Measurements from ENCODE around the gene HOXD11.

The HOXD11 gene

GRCh38 chr2:176137906-176138305, 30.8 kb downstream of the HOXD11 start:
- in situ Hi-C loops (cut with HindIII; ENCODE audit: low pct_ligation_motif_present, low pct_unique_long_range_greater_than_20kb, low sequenced_read_pairs): loop anchor here (25.0 kb wide), 2 partner anchors 299 to 524 kb away; no protein-coding TSS in a partner anchor
- no peak for DNase-seq

GRCh38 chr2:176138526-176138922, 31.4 kb downstream of the HOXD11 start:
- DNase-seq: no peak
- in situ Hi-C loops (cut with HindIII; ENCODE audit: low pct_ligation_motif_present, low pct_unique_long_range_greater_than_20kb, low sequenced_read_pairs): loop anchor here (25.0 kb wide), 2 partner anchors 299 to 524 kb away; no protein-coding TSS in a partner anchor

GRCh38 chr2:176138923-176139660, 32.0 kb downstream of the HOXD11 start:
- in situ Hi-C loops (cut with HindIII; ENCODE audit: low pct_ligation_motif_present, low pct_unique_long_range_greater_than_20kb, low sequenced_read_pairs): loop anchor here (25.0 kb wide), 2 partner anchors 298 to 523 kb away; no protein-coding TSS in a partner anchor
- DNase-seq: no peak

GRCh38 chr2:176139661-176140512, 32.8 kb downstream of the HOXD11 start:
- in situ Hi-C loops (cut with HindIII; ENCODE audit: low pct_ligation_motif_present, low pct_unique_long_range_greater_than_20kb, low sequenced_read_pairs): loop anchor here (25.0 kb wide), 2 partner anchors 297 to 522 kb away; no protein-coding TSS in a partner anchor
- DNase-seq: no peak

GRCh38 chr2:176140513-176141317, 33.6 kb downstream of the HOXD11 start:
- peak; percentile 86 for DNase-seq
- in situ Hi-C loops (cut with HindIII; ENCODE audit: low pct_ligation_motif_present, low pct_unique_long_range_greater_than_20kb, low sequenced_read_pairs): loop anchor here (25.0 kb wide), 2 partner anchors 297 to 522 kb away; no protein-coding TSS in a partner anchor

GRCh38 chr2:176142281-176142680, 35.2 kb downstream of the HOXD11 start:
- DNase-seq: no peak
- in situ Hi-C loops (cut with HindIII; ENCODE audit: low pct_ligation_motif_present, low pct_unique_long_range_greater_than_20kb, low sequenced_read_pairs): loop anchor here (25.0 kb wide), 2 partner anchors 295 to 520 kb away; no protein-coding TSS in a partner anchor

- no peak for DNase-seq
- in situ Hi-C loops (cut with HindIII; ENCODE audit: low pct_ligation_motif_present, low pct_unique_long_range_greater_than_20kb, low sequenced_read_pairs): loop anchor here (25.0 kb wide), 2 partner anchors 292 to 517 kb away; no protein-coding TSS in a partner anchor
Measured at GRCh38 chr2:176145085-176145969, 38.2 kb downstream of the HOXD11 start.

- in situ Hi-C loops (cut with HindIII; ENCODE audit: low pct_ligation_motif_present, low pct_unique_long_range_greater_than_20kb, low sequenced_read_pairs): loop anchor here (25.0 kb wide), 2 partner anchors 291 to 516 kb away; no protein-coding TSS in a partner anchor
- no peak for DNase-seq
Measured at GRCh38 chr2:176146101-176146500, 39.0 kb downstream of the HOXD11 start.

GRCh38 chr2:176146645-176147044, 39.6 kb downstream of the HOXD11 start:
- DNase-seq: no peak
- in situ Hi-C loops (cut with HindIII; ENCODE audit: low pct_ligation_motif_present, low pct_unique_long_range_greater_than_20kb, low sequenced_read_pairs): loop anchor here (25.0 kb wide), 2 partner anchors 291 to 516 kb away; no protein-coding TSS in a partner anchor

- in situ Hi-C loops (cut with HindIII; ENCODE audit: low pct_ligation_motif_present, low pct_unique_long_range_greater_than_20kb, low sequenced_read_pairs): loop anchor here (25.0 kb wide), 2 partner anchors 290 to 515 kb away; no protein-coding TSS in a partner anchor
- DNase-seq: no peak
Measured at GRCh38 chr2:176147210-176147799, 40.2 kb downstream of the HOXD11 start.

- in situ Hi-C loops (cut with HindIII; ENCODE audit: low pct_ligation_motif_present, low pct_unique_long_range_greater_than_20kb, low sequenced_read_pairs): loop anchor here (25.0 kb wide), 2 partner anchors 289 to 514 kb away; no protein-coding TSS in a partner anchor
- no peak for DNase-seq
Measured at GRCh38 chr2:176147800-176148496, 40.9 kb downstream of the HOXD11 start.

GRCh38 chr2:176148751-176149421, 41.8 kb downstream of the HOXD11 start:
- no peak for DNase-seq
- in situ Hi-C loops (cut with HindIII; ENCODE audit: low pct_ligation_motif_present, low pct_unique_long_range_greater_than_20kb, low sequenced_read_pairs): loop anchor here (25.0 kb wide), 2 partner anchors 288 to 513 kb away; no protein-coding TSS in a partner anchor

- in situ Hi-C loops (cut with HindIII; ENCODE audit: low pct_ligation_motif_present, low pct_unique_long_range_greater_than_20kb, low sequenced_read_pairs): loop anchor here (25.0 kb wide), 2 partner anchors 288 to 513 kb away; no protein-coding TSS in a partner anchor
- DNase-seq: no peak
Measured at GRCh38 chr2:176149481-176149938, 42.4 kb downstream of the HOXD11 start.

- no peak for DNase-seq
- in situ Hi-C loops (cut with HindIII; ENCODE audit: low pct_ligation_motif_present, low pct_unique_long_range_greater_than_20kb, low sequenced_read_pairs): loop anchor here (25.0 kb wide), 2 partner anchors 287 to 512 kb away; no protein-coding TSS in a partner anchor
Measured at GRCh38 chr2:176149939-176150583, 43.0 kb downstream of the HOXD11 start.
